Measurements from ENCODE around the gene RGS4.

DNA sequence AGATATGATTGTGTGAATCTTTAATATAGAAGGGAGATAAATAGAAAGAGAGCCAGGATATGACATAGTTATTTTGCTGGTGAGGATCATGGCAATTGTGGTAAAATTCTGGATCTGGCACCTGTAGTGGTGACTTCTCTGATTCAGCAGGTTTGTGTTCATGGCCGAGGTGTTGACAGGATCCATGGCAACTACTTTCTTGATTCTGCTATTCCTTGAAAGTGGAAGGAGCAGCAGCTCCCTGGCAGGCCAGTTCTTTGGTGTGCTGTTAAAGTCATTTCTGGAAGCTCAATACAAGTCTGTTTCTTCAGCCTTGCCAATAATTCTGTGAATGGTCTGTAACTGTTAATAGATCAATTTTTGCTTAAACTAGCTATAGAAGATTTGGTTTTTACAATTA, 33.4 kb downstream of the RGS4 start:
- TF ChIP-seq, protein P1, sequence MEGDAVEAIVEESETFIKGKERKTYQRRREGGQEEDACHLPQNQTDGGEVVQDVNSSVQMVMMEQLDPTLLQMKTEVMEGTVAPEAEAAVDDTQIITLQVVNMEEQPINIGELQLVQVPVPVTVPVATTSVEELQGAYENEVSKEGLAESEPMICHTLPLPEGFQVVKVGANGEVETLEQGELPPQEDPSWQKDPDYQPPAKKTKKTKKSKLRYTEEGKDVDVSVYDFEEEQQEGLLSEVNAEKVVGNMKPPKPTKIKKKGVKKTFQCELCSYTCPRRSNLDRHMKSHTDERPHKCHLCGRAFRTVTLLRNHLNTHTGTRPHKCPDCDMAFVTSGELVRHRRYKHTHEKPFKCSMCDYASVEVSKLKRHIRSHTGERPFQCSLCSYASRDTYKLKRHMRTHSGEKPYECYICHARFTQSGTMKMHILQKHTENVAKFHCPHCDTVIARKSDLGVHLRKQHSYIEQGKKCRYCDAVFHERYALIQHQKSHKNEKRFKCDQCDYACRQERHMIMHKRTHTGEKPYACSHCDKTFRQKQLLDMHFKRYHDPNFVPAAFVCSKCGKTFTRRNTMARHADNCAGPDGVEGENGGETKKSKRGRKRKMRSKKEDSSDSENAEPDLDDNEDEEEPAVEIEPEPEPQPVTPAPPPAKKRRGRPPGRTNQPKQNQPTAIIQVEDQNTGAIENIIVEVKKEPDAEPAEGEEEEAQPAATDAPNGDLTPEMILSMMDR (IDR thresholded peaks at IDR 0.05), result no peak
- no peak for TF ChIP-seq POLR2A (IDR thresholded peaks at IDR 0.05)
- TF ChIP-seq POLR2AphosphoS5 (IDR thresholded peaks at IDR 0.05), result no peak
